Stimulated activated naive CD8-positive, alpha-beta T cell treated with anti-CD3 and anti-CD28 coated beads, Interleukin-15, Interleukin-2, amounts not matched to agents 100 ng/mL and 50 ng/mL, for 24 hours (primary cell): ENCODE data around the gene TSEN34.
"Not testable (repeated sequence)": the region's sequence is repeated elsewhere in the genome, so short reads cannot be mapped to it uniquely, and the experiment has no call there.

Experiments
- H3K27ac Mint-ChIP-seq: one replicate; pipeline ENCODE4 v1.8.0; 2021; ENCODE audit warnings: mild to moderate bottlenecking, mixed read lengths
- H3K27me3 Mint-ChIP-seq: one replicate; pipeline ENCODE4 v1.8.0; 2021; ENCODE audit warnings: mixed read lengths
- H3K36me3 Mint-ChIP-seq: one replicate; pipeline ENCODE4 v1.8.0; 2021; ENCODE audit warnings: low read depth, mixed read lengths
- H3K4me1 Mint-ChIP-seq: one replicate; pipeline ENCODE4 v1.8.0; 2021; ENCODE audit warnings: low read depth, mixed read lengths
- H3K4me3 Mint-ChIP-seq: one replicate; pipeline ENCODE4 v1.8.0; 2021; ENCODE audit warnings: mild to moderate bottlenecking, mixed read lengths
- H3K9me3 Mint-ChIP-seq: one replicate; pipeline ENCODE4 v1.8.0; 2021; ENCODE audit warnings: mixed read lengths

The TSEN34 gene

DNA sequence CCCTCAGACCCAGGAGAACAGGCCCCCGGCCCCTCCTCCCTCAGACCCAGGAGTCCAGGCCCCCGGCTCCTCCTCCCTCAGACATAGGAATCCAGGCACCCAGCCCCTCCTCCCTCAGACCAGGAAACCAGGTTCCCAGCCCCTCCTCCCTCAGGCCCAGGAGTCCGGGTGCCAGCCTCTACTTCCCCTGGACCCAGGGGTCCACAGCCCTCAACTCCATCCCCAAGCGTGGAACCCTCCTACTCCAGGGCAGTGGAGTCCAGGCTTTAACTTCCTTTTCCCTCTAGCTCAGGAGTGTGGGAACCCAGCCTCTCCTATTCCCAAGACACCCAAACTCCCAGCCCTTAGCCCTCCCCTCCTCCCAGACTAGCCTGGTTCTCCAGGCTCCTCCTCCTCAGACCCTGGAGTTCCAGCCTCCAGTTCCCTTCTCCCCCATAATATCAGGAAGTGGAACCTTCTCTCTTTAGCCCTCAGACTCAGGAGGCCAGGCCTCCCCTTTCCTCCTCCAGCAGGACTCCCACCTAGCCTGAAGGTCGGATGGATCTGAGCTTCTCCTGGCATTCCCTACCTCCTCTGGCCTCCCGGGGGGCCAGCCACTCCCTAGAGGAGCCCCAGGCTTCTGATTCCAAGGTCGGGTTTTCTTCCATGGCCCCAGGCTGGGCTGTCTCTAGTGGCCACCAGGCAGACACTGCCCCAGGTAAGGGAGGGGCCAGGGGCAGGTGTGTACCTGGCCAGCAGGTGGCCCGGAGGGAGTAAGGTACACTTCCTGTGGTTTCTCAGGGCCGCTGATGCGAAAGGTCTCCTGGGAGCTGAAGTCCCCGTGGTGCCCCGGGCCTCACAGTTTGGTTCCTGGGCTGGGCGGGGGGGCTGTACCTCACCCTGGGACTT is 18.4 kb upstream of the TSEN34 start, which contains the start of gene TMC4:
TMC4 (minus strand) TSS at position 690 of the 888 bp plus-strand sequence; CDS start at position 647, 43 bp downstream.
- no peak within 1 kb of the TSS for H3K27ac Mint-ChIP-seq
- H3K27me3 Mint-ChIP-seq = no peaks in the 10 kb centered on the region
- H3K36me3 Mint-ChIP-seq = peaks cover 12% of the 10 kb centered on the region
- H3K9me3 Mint-ChIP-seq = no peaks in the 10 kb centered on the region
- H3K4me3 Mint-ChIP-seq = no peak within 1 kb of the TSS
- H3K4me1 Mint-ChIP-seq = no peaks in the 10 kb centered on the region

DNA sequence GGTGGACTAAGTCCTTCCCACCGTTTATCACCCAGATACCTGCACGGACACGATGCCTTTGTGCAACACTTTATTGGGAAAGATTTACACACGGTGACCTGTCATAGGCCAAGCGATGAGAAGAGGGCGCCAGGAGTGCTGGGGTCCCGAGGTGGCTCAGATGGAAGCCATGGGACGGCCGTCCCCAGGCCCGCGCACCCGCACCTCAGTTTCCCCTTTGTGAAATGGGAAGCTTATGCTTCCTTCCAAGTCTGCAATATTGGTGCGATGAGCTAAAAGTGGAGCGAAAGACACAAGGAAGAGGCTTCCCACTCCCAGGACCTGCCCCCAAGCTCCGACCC is 17.8 kb upstream of the TSEN34 start:
- no peaks in the 10 kb centered on the region for H3K27me3 Mint-ChIP-seq
- no peak overlapping the region for H3K4me3 Mint-ChIP-seq
- H3K9me3 Mint-ChIP-seq = no peaks in the 10 kb centered on the region
- peaks cover 17% of the 10 kb centered on the region for H3K36me3 Mint-ChIP-seq
- H3K4me1 Mint-ChIP-seq = no peaks in the 10 kb centered on the region
- H3K27ac Mint-ChIP-seq = no peak overlapping the region

DNA sequence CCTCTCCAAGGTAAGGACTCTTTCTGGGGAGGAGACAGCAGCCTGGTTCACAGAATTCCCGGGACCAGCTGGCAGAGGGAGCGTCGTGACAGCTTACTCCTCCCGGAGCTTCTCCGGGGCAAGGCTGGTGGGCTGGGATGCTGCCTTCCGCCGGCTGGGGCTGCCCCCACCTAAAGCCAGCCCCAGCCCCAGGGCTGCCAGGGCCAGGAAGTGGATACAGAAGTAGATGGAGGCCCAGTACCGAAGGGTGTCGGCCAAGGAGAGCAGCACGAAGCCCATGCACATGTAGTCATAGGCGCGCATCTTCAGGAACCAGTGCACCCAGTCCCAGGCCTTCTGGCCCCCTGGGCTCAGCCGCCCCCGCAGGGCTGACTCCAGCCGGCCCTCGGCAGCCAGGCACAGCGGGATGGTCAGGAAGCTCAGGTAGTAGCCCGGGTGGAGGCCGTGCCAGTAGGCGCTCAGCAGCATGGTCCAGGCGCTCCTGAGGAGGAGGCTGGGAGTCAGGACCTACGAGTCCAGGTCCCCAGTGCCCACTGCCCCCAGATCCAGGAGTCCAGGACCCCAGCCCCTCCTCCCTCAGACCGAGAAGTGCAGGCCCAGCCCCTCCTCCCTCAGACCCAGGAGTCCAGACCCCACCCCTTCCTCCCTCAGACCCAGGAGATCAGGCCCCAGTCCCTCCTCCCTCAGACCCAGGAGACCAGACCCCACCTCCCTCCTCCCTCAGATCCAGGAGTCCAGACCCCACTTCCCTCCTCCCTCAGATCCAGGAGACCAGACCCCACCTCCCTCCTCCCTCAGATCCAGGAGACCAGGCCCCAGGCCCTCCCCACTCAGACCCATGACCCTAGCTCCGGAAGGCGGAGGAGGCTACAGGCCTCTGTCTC is 16.9 kb upstream of the TSEN34 start:
- H3K4me3 Mint-ChIP-seq = no peak overlapping the region
- H3K4me1 Mint-ChIP-seq = no peaks in the 10 kb centered on the region
- H3K36me3 Mint-ChIP-seq = peaks cover 18% of the 10 kb centered on the region
- no peak overlapping the region for H3K27ac Mint-ChIP-seq
- no peaks in the 10 kb centered on the region for H3K9me3 Mint-ChIP-seq
- no peaks in the 10 kb centered on the region for H3K27me3 Mint-ChIP-seq

DNA sequence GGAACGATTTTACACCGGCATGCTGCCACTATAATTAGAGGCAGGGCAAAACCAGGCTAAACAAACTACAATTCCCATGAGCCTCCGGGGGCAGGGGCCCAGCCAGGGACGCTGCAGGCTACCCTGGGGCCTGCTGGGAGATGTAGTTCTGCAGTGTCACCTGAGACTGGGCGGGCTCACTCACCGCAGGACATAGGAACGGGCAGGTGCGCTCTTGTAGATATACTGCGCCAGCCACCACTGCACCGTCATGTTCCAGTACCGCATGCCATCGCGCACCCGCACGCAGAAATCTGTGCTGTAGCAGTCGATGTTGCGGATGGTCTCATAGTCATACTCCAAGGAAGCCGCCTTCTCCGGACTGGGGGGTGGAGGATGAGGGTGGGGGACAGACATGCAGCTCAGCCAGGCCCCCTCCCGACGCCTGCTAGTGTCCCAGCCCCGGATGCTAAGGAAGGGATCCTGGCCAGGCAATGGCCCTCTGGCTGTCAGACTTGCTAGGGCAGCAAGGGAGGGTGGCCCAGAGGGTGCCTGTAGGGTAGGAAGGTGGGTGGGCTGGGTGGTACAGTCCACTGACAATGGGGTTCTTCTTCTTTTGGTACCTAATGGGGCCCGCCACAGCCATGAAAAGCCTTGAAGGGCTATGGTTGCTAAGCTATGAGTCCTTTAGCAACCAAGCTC is 12.4 kb upstream of the TSEN34 start:
- Mint-ChIP-seq H3K4me3 (no peak overlapping the region), H3K4me1 (no peaks in the 10 kb centered on the region), H3K36me3 (peaks cover 28% of the 10 kb centered on the region), H3K27ac (no peak overlapping the region), H3K27me3 (no peaks in the 10 kb centered on the region), H3K9me3 (no peaks in the 10 kb centered on the region)

DNA sequence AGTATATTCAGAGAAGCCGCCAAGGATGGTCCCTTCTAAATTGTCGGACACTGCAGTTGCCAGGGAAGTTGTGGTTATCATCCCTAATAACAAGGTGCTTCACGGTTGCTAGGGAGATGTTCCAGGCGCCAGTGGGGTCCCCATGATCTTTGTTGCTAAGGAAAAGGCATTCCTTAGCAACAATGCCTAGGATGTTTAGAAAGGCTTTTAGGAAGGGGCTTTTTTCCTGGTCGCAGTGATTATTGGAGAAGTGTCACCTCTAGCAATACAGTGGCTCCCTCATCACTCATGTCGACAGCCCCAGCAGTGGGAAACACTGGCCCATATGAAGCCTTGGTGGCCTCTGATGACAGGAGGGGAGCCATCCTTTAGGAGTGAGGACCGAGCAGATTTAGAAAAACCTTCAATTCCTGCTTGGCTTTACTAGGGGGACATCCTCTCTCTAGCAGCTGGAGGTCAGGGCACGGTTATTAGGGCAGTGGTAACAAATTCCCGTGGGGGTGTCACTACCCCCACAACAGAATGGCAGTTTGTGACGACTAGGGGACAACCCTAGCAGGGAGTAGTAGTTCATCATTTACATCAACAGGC is 11.8 kb upstream of the TSEN34 start:
- Mint-ChIP-seq H3K4me1 (no peaks in the 10 kb centered on the region), H3K4me3 (no peak overlapping the region), H3K27ac (no peak overlapping the region), H3K9me3 (no peaks in the 10 kb centered on the region), H3K27me3 (no peaks in the 10 kb centered on the region), H3K36me3 (peaks cover 34% of the 10 kb centered on the region)

DNA sequence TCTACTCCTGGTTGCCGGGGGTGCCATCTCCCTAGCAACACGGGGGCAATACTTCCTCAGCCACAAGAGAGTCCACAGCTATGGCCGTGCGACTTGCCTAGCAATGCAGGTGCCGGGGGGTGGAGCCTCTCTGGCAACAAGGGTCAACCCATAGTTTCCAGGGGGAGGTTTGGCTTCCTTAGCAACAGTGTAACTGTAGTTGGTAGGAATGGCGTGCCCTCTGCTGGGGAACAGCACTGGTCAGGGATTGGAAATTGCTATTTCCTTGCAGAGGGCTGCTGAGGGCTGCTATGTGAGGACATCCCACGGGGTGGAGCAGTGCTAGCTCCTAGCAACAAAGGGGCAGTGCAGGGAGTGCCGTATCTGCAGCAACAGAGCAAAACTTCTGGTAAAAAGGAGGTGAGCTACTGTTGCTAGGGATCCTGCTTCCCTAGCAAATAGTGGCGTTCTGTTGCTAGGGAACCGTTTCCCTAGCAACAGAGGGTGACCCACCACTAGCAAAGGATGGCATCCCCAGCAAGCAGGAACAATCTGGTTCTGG is 11.1 kb upstream of the TSEN34 start:
- no peaks in the 10 kb centered on the region for H3K9me3 Mint-ChIP-seq
- no peaks in the 10 kb centered on the region for H3K4me1 Mint-ChIP-seq
- no peak overlapping the region for H3K27ac Mint-ChIP-seq
- no peak overlapping the region for H3K4me3 Mint-ChIP-seq
- H3K27me3 Mint-ChIP-seq = no peaks in the 10 kb centered on the region
- H3K36me3 Mint-ChIP-seq = peaks cover 34% of the 10 kb centered on the region

- Mint-ChIP-seq H3K9me3 (no peaks in the 10 kb centered on the region), H3K27ac (no peak overlapping the region), H3K27me3 (no peaks in the 10 kb centered on the region), H3K4me3 (no peak overlapping the region), H3K4me1 (no peaks in the 10 kb centered on the region), H3K36me3 (peaks cover 29% of the 10 kb centered on the region)
These were observed 10.4 kb upstream of the TSEN34 start for GRCh38 chr19:54180691-54181091.

DNA sequence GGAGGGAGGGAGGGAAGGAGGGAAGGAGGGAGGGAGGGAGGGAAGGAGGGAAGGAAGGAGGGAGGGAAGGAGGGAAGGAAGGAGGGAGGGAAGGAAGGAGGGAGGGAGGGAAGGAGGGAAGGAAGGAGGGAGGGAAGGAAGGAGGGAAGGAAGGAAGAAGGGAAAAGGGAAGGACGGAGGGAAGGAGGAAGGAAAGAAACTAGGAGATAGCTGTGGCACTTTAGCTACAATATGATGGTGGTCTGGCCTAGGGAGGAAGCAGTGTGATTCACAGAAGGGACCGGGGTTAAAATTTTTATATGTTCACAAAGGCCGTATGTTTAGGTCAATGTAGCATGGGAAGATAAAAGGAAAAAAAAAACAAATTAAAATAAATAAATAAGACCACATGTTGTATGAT is 9.2 kb upstream of the TSEN34 start:
- not testable (repeated sequence) for H3K9me3 Mint-ChIP-seq, H3K27ac Mint-ChIP-seq, H3K4me3 Mint-ChIP-seq, H3K27me3 Mint-ChIP-seq, H3K4me1 Mint-ChIP-seq
- H3K36me3 Mint-ChIP-seq = peaks cover 30% of the 10 kb centered on the region

- H3K27ac Mint-ChIP-seq = no peak overlapping the region
- no peak overlapping the region for H3K4me3 Mint-ChIP-seq
- H3K36me3 Mint-ChIP-seq = peaks cover 31% of the 10 kb centered on the region
These were observed 7.7 kb upstream of the TSEN34 start for GRCh38 chr19:54183431-54183830.

DNA sequence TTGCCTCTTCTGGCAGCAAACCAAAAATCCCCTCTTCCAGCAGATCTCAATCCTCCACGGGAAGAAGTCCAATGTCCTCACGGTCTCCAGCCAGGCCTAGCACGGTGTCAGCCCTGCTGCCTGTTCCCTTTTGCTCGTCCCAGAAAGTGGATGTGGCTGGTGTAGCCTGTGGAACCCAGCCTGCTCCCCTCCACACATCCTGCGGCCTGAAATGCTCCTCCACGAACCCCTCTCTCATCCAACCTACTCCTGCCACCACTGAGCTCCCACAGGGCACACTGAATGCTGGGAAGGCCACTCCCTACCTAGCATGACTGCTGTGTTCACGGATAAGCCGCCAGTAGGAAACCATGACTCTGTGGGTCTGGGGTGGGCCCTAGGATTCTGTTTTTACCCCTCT is 4.8 kb upstream of the TSEN34 start:
- Mint-ChIP-seq H3K27me3 (no peaks in the 10 kb centered on the region), H3K36me3 (peaks cover 27% of the 10 kb centered on the region), H3K9me3 (no peaks in the 10 kb centered on the region), H3K27ac (no peak overlapping the region), H3K4me1 (peaks cover 16% of the 10 kb centered on the region), H3K4me3 (no peak overlapping the region)

More at GRCh38 chr19:54183431-54183830, 7.7 kb upstream of the TSEN34 start:
- no peaks in the 10 kb centered on the region for H3K27me3 Mint-ChIP-seq
- H3K4me1 Mint-ChIP-seq = peaks cover 16% of the 10 kb centered on the region
- H3K9me3 Mint-ChIP-seq = no peaks in the 10 kb centered on the region

GRCh38 chr19:54186934-54187381 is 4.2 kb upstream of the TSEN34 start:
- Mint-ChIP-seq H3K36me3 (peaks cover 26% of the 10 kb centered on the region), H3K27me3 (no peaks in the 10 kb centered on the region), H3K27ac (peak overlapping the region; percentile 86), H3K4me1 (peaks cover 21% of the 10 kb centered on the region), H3K9me3 (no peaks in the 10 kb centered on the region), H3K4me3 (peak overlapping the region; percentile 91)

DNA sequence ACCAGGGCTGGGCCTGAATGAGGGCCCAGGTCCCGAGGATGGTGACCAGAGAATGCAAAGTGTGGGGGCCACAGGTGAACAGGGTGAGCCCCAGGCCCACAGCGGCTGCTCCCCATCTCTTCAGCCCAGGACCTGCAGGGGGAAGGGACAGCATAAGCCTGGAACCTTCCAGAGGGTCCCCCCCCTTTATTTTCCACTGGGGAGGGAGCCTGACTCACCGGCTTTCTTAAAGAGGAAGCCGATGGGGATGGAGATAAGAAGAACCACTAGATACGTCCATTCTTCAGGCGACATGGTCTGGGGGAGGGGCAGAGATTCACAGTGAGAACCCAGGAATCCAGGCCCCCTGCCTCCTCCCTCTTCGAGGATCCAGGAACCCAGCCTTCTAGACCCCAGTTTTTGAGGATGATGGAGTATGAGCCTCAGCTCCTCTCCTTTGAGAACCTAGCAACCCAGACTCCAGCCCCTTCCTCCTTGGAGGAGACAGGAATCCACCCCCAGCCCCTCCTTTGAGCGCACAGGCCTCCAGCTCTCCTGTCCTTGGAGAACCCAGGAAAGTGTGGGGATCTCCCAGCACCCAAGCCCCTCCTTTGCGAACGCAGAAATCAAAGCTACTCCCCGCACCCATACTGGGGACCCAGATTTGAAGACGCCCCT is 2.8 kb upstream of the TSEN34 start:
- Mint-ChIP-seq H3K9me3 (no peaks in the 10 kb centered on the region), H3K27ac (peak overlapping the region; percentile 86), H3K36me3 (peaks cover 31% of the 10 kb centered on the region), H3K4me1 (peaks cover 33% of the 10 kb centered on the region), H3K4me3 (peak overlapping the region; percentile 91), H3K27me3 (no peaks in the 10 kb centered on the region)

GRCh38 chr19:54189145-54189734 is 1.9 kb upstream of the TSEN34 start, which contains the start of gene MBOAT7:
MBOAT7 (minus strand) TSS chr19:54189580; CDS start chr19:54188508, 1,072 bp downstream.
- no peaks in the 10 kb centered on the region for H3K9me3 Mint-ChIP-seq
- peak within 1 kb of the TSS; percentile 100 for H3K27ac Mint-ChIP-seq
- H3K4me1 Mint-ChIP-seq = peaks cover 34% of the 10 kb centered on the region
- peak within 1 kb of the TSS; percentile 91 for H3K4me3 Mint-ChIP-seq
- peaks cover 33% of the 10 kb centered on the region for H3K36me3 Mint-ChIP-seq
- H3K27me3 Mint-ChIP-seq = no peaks in the 10 kb centered on the region
